ENCODE measurements around the gene CDKN1C.

DNA sequence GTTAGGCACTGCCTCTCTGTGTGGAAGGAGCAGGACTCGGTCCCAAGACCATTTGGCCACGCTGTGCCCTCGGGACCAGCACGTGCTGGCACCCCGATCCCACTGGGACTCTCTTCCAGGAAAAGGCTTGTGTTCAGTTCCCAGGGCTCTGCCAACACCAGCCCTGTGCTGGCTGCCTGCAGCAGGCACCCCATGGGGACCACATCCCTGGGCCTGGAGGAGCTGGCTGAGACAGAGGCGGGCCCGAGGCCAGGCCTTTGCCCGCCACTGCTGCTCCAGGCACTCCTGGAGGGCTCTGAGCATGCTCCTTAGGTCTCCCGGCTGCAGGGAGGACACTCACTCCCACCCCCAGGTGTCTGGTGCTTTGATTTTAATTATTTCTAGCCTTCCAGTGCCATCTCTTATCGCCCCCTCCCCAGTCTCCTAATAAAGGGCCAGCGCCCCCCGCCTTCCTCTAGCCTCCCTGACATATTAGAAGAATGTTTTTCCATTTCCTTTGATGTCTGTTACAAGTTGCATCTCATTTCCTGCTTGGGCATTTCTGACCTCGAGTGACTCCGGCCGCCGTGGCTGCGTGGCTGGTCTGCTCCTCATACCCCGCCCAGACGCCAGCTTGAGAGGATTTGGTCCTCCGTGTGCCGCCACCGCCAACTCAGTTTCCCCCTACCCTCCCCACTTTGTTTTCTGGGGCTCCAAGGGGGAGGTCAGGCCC lies 14.4 kb downstream of the CDKN1C start:
- TF ChIP-seq EZH2 (IDR thresholded peaks at IDR 0.05; ENCODE audit: low read depth, low read length, severe bottlenecking) (no peak), CHD2 (IDR thresholded peaks at IDR 0.05; ENCODE audit: low read length) (no peak), SUZ12 (IDR thresholded peaks at IDR 0.05; ENCODE audit: low read length) (no peak), CHD1 (IDR thresholded peaks at IDR 0.05; ENCODE audit: low read depth, low read length) (no peak), NRF1 (IDR thresholded peaks at IDR 0.05; ENCODE audit: low read depth, low read length) (no peak), MAX (IDR thresholded peaks at IDR 0.05) (peak; percentile 43; the same call in 1 of the 2 replicates)
- TF ChIP-seq, protein P1, sequence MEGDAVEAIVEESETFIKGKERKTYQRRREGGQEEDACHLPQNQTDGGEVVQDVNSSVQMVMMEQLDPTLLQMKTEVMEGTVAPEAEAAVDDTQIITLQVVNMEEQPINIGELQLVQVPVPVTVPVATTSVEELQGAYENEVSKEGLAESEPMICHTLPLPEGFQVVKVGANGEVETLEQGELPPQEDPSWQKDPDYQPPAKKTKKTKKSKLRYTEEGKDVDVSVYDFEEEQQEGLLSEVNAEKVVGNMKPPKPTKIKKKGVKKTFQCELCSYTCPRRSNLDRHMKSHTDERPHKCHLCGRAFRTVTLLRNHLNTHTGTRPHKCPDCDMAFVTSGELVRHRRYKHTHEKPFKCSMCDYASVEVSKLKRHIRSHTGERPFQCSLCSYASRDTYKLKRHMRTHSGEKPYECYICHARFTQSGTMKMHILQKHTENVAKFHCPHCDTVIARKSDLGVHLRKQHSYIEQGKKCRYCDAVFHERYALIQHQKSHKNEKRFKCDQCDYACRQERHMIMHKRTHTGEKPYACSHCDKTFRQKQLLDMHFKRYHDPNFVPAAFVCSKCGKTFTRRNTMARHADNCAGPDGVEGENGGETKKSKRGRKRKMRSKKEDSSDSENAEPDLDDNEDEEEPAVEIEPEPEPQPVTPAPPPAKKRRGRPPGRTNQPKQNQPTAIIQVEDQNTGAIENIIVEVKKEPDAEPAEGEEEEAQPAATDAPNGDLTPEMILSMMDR (IDR thresholded peaks at IDR 0.05; ENCODE audit: control extremely low read depth in 1 of 3, insufficient read depth in 1 of 3, low read depth in 1 of 3, low read length in 3 of 3): no peak

All from H1 (cell line).